ENCODE measurements around the gene STRBP.
A peak's percentile ranks its signal among the peaks of the same experiment; 100 is the strongest.

STRBP gene

DNA sequence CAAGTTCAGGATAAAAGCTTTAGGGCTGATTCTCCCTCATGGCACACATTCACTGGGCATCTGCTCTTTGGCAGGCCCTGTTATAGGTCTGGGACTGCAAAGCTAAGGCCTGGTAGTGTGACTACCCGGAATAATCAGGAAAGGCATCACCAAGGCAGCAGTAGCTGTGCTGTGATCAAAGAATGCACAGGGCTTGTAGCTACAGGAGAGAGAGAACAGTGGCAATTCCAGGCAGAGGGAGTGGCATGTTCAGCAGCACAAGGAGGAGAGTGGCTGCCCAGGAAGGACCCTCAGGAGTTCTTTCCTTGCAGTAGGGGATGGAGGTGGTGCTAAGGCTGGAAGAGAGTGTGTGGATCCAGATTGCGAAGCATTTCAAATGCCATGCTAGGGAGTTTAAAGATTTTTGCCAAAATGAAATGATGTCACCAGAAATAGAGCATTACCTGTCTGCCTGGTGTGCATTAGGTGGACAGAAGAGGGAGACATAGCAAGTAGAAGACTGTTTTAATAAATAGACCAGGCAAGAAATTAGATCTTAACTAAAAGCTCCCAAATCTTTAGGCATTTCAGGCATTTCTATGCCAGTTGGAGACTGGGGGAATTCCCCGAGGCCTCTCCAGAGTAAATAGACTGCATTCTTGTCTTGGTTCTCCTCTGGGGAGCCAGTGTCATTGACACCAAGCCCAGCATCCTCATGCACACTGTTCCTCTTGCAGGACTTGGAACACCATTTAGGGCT is 165.8 kb downstream of the STRBP start:
- DNase-seq (ENCODE audit: low spot score) = no peak

DNA sequence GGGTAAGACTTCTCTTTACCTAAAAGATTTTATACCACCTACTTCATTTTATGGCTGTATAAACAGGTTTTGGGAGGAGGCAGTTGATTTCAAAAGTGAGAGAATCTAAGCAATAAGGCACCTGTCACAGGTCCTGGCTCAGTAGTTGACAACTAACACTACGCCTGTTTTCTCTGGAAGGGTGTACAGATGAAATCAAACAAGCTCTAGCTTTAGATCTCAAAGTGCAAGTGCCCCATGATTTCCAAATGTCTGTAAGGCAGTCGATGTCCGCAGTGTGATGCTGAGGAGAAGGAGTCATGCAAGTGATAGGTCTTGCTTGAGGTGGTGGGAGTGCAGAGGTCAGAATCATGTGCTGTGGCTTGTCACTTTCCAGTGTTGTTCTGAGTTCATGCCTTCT is 168.8 kb downstream of the STRBP start:
- TF ChIP-seq, protein P1, sequence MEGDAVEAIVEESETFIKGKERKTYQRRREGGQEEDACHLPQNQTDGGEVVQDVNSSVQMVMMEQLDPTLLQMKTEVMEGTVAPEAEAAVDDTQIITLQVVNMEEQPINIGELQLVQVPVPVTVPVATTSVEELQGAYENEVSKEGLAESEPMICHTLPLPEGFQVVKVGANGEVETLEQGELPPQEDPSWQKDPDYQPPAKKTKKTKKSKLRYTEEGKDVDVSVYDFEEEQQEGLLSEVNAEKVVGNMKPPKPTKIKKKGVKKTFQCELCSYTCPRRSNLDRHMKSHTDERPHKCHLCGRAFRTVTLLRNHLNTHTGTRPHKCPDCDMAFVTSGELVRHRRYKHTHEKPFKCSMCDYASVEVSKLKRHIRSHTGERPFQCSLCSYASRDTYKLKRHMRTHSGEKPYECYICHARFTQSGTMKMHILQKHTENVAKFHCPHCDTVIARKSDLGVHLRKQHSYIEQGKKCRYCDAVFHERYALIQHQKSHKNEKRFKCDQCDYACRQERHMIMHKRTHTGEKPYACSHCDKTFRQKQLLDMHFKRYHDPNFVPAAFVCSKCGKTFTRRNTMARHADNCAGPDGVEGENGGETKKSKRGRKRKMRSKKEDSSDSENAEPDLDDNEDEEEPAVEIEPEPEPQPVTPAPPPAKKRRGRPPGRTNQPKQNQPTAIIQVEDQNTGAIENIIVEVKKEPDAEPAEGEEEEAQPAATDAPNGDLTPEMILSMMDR (IDR thresholded peaks at IDR 0.05; ENCODE audit: extremely low read depth, missing control alignments) = no peak
- DNase-seq (ENCODE audit: low spot score) = no peak

More for the DNA sequence above, 165.8 kb downstream of the STRBP start:
- TF ChIP-seq, protein P1 (IDR thresholded peaks at IDR 0.05; ENCODE audit: extremely low read depth, missing control alignments) = peak; percentile 16

DNA sequence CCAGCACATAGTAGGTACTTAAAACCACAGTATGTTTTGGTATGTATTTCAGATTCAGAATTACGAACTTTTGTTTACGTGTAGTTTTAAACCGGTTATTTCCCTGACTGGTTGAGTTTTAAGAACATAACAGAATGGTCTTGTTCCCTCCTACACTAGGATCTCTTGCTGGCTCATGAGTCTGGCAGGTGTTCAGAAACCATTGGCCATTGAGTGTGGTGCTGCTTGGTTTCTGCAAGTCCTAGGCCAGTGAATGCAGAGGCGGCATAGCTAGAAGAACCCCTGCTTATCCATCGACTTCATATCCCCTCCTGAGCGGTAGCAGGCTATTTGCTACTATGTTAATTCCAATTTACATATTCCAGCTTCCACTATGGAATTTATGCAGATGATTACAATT is 169.3 kb downstream of the STRBP start:
- TF ChIP-seq, protein P1 (IDR thresholded peaks at IDR 0.05; ENCODE audit: extremely low read depth, missing control alignments) = no peak
- no peak for DNase-seq (ENCODE audit: low spot score)

- DNase-seq (ENCODE audit: low spot score) = no peak
- TF ChIP-seq, protein P1 (IDR thresholded peaks at IDR 0.05; ENCODE audit: extremely low read depth, missing control alignments) = no peak
These were observed 170.3 kb downstream of the STRBP start for GRCh38 chr9:123098096-123098459.

DNA sequence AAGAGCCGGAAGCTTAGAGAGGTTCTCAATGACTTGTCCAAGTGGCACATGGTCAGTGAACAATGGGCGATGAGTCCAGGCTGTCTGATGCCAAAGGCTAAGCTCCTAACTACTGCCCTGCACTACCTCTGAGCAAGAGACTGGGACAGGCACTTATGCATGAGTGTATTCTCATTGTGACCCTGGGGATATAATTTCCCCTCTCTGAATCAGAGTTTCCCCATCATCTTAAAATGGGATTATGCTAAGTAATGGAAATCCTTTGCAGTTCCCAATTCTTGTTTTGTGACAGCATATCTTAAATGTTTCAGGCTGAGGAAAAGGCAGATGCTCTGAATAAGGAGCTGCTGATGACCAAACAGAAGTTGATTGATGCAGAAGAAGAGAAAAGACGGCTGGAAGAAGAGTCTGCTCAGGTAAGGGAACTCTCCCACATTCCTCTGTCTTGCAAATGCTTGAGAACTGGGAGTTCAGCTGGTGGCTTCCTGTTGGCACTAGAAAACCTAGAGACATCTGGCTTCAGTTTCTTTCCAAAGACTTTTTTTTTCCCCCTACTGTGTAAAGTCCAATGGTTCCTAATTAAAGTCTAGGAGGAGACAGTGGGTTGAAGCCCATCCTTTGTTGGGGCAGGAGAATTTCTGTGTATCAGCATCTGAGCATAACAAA is 170.8 kb downstream of the STRBP start:
- no peak for DNase-seq (ENCODE audit: low spot score)
- TF ChIP-seq, protein P1 (IDR thresholded peaks at IDR 0.05; ENCODE audit: extremely low read depth, missing control alignments) = no peak

GRCh38 chr9:123096987-123097386 is 171.4 kb downstream of the STRBP start:
- TF ChIP-seq, protein P1 (IDR thresholded peaks at IDR 0.05; ENCODE audit: extremely low read depth, missing control alignments) = no peak
- no peak for DNase-seq (ENCODE audit: low spot score)

DNA sequence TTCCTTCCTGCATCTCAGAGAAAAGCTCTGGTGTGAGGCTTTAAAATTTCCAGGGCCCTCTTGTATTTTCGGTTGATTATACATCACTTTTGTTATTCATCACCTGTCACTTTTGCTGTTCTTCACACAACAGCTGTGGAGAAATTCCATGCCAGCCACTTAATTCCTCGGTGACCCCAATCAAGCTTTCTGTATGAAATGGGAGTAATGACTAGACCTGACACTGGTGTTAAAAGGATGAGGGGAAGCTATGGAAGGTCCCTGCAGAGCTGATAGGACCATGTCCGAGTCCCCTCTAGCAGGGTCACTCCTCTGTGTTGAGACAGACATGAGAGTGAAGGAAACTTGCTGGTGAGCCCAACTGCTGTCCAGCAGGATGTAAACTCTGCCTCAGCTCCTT is 175.2 kb downstream of the STRBP start:
- DNase-seq (ENCODE audit: low spot score) = no peak
- TF ChIP-seq, protein P1 (IDR thresholded peaks at IDR 0.05; ENCODE audit: extremely low read depth, missing control alignments) = no peak

All from GM20000 (cell line).